NCI-H146 (cell line): Measurements from ENCODE around the gene FOXN3.
A peak's percentile ranks its signal among the peaks of the same experiment; 100 is the strongest.

ENCODE experiments used
- DNase-seq: peaks from one replicate; lab custom pipeline; 2025; lab: John Stamatoyannopoulos, UW

FOXN3 gene

DNA sequence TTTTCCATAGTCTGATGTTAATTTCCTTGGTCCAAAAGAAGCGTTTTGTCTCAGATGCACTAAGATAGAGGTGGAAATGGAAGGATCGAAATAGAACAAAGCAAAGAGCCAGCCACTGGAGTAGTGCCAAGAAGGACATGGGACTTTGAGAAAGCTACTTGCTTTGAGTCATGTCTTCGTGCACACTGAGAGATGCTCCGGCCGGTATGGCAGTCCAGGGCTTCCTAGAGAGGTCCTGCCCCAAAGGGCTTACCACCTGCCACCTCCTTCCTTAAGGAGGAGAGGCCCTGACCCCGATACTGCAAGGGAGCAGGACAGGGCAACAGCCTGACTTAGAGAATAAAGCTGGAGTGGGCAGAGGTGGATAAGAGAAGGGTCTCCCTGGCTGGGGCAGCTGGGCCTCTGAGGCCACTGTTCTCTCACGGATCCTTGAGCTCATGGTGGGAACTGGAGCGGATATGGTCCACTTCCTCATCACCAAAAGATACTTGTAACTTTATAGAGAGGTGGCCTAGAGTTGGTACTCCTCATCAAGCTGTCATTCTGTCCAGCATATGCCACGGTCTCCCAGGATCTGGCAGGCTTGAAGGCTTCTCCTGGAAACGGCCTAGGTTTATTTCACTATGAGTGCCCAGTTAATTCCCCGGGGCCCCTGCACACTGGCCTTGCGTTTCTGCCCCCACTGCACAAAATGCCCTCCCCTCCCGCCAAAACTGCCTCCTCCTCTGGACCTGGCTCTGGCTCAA, 57.4 kb downstream of the FOXN3 start:
- no peak for DNase-seq

DNA sequence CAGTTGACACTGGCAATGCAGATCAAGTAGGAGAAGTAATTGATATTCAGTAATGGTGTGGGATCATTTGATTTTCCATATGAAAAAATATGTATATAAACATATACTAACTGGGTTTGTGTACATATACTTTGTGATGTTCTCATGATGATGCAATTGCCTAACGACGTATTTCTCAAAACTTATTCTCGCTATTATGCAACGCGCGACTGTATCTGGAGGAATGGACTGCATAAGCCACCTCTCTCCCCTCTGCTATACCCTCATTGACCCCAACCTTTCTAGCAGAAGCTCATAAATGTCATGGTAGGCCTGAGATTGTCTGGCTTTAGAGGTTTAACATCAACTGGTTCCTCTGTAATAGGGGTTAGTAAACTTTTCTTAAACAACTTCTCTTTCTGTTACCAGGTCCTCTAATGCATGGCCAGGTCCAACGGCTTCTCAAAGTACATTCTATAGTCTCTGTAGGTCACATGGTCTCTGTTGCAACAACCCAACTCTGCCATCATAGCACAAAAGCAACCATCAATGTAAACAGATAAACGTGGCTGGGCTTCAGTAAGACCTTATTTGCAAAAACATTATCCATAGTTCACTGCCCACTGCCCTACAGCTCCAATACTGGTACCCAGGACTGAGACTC, 59.3 kb downstream of the FOXN3 start:
- no peak for DNase-seq

DNA sequence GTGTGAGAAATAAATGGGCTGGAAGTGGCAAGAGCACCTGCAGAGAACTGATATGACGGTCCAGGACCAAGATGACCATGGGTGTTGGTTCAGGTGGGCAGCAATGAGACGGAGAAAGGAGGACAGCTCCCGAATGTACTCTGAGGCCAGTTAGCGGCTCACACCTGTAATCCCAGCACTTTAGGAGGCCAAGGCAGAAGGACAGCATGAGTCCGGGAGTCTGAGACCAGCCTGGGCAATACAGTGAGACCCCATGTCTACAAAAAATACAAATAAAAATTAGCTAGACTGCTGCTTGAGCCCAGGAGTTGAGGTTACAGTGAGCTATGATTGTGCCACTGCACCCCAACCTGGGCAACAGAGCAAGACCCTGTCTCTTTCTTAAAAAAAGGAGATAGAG, 60.1 kb downstream of the FOXN3 start:
- DNase-seq = no peak

DNA sequence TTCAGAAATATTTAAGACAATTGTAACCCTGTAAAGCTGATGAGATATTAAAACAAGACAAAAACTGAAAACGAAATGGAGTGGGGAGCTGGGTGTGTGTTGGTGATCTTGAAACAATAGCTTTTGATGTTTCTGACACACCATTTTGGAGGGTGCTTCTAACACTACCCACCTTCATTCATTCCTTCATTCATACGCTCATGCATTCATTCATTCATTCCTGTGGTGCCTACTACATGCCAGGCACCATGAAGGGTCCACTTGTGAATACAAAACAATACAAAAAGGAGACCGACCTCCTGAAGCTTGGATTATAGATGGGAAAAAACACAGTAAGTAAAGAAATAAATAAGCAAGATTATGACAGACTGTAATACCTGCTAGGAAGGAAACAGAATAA, 60.5 kb downstream of the FOXN3 start:
- DNase-seq = no peak

DNA sequence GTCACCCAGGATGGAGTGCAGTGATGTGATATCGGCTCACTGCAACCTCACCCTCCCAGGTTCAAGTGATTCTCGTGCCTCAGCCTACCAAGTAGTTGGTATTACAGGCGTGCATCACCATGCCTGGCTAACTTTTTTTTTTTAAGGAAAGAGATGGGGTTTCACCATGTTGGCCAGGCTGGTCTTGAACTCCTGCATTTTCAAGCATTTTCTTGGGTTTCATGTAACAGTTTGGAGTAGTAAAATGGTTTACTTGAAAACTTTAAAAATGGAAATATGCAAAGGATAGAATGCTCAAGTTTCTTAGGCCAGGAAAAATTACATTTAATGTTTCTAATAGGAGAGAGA, 63.3 kb downstream of the FOXN3 start:
- DNase-seq = no peak

DNA sequence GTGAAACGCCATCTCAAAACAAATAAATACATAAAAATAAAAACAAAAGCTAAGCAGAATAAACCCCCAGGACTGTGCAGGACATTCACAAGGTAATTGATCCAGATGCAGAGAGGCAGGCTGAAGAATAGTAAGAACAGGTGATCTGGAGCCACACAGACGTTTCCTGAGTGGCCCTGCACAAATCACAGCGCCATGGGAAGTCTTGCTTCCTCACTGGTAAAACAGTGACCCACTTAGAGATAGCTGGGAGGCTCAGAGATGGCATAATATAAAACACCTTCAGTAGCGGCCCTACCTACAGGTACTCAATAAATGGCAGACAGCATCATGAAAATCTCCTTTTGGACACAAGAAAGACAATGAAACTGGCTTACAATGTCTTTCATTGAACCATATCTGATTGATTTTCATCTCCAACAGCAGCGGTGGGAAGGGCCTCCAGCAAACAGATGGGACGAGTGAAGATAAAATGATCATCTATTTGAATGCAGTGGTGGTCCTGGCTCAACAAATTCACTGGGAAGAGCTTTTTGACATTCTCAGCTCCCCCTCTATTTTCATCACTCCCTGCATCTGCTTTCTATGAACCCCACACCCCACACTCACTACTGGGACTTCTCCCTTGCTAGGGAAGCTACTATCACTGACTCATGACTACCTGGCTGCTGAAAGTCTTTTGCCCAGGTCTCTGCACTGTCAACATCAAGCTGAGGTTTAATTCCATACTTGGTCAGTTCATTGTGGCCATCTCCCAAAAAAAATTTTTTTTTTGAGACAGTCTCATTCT, 63.9 kb downstream of the FOXN3 start:
- no peak for DNase-seq

DNA sequence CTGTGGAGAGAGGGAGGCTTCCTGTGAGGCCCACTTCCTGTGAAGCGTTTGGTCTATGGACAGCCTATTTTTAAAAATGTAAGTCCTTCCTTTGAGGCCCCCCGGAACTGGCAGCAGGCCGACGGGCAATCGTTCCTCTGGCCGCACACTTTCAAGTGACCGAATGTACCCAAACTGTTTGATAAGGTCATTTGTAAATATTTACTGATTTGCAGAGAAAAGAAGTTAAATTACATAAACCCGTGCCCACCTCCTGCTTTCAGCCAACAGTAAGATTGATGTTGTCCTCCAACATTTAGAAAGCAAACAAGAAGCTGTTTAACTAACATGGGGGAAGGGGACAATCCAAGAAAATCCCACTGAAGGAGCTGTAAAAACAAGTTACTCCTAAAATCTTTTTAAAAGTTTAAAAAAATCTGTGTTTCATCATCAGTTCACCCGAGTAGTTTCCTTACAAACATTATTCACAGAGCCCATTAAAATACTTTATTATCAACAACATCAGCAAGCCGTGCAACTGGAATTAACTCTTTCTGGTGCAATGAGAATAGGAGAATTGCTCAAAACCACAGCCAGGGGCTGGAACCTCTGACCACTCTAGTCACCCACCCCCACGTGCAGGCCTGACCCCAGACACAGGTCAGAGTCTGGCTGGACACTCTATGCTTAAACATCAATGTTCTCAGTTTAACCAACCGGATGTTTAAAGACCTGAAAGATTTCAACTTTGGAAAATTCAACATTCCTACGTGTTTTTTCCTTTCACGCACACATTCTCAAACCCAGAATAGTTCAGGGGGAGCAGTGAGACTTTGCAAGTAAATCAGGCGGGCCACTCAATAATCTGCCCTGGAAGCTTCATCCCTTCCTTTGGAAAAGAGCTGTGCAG, 65.3 kb downstream of the FOXN3 start:
- peak; percentile 52 for DNase-seq

DNA sequence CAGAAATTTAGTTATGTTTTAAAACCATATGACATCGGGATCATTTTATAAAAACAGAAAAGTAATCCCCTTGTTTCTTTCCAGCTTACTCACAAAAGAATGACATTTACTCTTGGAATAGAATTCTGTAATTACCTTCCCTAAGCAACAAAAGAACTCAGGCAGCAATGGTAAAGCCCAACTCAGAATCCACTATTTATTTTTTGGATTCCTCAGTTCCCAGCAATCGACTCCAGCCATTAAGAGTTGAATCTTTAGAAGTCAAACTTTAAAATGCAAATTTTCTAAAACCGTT, 65.9 kb downstream of the FOXN3 start:
- no peak for DNase-seq

DNA sequence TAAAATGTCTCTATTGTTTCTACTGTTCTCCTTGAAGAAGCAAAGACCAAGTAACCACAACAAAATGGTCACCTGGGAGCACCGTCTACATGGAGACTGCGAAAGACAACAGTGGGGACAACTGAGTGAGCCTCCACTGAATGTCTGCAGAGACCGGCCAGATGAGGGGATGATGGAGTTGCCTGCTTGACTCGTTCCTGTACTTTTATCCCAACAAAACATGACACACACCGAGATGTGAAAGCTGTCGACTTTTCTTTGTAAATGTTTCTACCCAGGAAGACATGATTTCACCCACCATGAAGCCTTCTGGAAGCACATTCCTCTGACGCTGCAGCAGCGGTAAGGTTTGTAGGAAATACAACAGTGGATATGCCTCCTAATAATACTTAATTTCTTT, 66.9 kb downstream of the FOXN3 start:
- no peak for DNase-seq

DNA sequence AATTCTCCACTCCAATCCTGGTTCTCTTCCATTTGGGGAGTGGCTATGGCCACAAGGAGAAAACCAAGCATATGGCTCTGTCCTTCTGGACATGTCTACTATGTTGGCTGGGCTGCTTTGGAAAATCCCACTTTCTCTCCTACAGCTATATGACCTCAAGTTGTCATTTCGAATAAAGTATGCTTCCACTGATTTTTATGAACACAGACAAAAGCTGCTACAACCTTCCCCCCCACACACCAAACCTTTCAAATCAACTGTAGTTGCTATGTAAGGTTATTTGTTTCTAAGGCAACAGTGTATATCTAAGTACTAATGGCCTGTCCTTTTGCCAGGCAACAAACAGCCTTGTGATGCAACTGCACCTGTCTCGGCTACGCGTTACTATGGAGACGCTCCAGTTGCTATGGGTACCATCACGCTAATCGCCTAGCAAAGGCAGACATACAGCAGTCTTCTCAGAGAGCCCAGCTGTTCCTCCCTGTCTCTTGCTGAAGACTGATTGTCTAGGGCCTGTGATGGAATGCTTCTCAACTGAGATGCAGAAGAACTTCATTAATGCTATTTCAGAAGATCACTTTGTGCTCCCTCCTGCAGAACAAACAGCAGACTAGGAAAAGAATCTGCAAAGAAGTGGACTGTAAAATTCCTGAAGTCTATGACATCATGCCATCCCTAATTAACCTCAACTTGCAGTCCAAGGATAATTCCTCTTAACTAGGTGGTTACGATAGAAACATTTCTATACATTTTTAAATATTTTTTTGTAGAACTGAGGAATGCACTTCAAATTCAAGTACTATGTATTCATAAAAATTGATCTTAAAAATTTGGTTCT, 67.6 kb downstream of the FOXN3 start:
- peak; percentile 93 for DNase-seq

DNA sequence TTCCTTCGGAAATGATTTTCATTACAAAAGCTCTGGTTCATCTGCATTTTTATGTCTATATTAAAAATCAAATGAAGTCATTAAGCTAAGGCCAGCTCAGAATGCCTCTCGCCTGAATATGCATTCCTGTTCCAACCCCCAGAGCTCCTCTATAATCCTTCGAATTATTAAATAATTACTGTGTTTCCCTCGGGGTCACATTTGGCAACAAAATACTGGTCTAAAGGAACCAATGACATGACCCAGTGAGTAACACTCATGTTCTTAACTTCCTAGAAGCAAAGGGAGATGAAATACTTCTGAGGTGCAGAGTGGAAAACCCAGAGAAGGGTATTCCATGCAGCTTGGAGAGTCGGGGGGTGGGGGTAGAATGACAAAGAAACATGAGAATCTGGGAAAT, 68.3 kb downstream of the FOXN3 start:
- no peak for DNase-seq

DNA sequence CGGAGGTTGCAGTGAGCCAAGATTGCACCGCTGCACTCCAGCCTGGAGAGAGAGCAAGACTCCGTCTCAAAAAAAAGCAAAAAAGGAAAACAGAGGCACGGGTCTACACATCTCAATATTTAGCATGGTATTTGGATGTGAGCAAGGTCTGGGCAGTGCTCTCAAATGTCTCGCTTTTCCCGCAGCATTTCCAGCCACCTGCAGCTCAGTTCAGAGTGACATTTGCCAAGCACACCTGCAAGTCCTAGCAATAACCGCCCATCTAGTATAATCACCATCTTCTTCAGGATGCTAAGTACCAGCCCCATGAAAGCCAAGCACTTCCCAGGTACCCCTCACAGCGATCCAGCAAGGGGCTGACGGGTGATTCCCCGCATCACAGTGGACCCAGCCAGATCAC, 69.1 kb downstream of the FOXN3 start:
- DNase-seq = no peak

DNA sequence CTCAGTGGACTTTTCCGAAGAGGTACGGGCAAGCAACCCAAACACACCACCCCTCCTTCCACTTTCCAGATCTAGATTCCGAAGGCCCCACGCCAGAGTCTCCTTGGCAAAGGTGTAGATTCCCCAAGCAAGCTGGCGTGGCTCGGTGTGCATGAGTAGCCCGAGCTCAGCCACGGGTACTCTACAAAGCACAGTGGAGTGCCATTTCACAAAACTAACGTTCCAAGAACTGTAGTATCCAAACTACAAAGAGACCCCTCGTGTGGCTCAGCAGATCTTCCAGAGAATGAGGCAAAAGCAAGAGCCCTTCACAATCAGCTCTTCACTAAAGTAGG, 72.1 kb downstream of the FOXN3 start:
- DNase-seq = no peak

DNA sequence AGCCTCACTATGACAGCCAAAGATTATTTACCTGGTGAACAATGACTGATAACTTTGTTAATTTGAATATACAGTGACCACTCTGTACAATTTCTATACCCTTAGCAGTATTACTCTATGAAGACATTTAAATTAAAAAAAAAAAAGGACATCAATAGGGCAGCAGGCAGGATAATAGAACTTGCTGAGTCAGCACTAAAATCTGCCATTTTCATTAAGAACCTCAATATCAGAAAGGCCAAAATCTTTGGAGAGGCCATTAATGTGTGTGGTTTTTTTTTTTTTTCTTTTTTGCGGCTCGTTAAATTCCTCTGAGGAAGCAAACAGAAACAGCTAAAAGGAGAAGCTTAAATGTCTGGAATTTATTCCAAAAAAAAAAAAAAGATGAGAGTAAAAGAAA, 73.7 kb downstream of the FOXN3 start:
- DNase-seq = no peak

DNA sequence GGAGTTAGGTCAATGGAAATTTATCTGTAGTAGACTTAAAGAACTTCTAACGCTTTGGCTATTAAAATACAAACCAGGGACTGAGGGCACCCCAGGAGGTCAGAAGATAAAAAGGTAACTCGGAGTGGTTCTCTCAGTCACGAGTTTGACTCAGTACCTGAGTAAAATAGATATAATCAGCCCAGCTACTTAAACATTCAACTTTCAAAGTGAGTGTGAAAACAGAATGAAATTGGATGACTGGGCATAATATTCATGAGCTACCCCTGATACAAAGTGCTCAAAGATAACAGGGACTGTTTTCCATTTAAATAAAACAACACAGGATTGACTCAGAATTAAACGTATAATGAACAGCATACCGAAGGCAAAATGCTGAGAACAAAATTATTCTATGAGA, 75.0 kb downstream of the FOXN3 start:
- DNase-seq = no peak

DNA sequence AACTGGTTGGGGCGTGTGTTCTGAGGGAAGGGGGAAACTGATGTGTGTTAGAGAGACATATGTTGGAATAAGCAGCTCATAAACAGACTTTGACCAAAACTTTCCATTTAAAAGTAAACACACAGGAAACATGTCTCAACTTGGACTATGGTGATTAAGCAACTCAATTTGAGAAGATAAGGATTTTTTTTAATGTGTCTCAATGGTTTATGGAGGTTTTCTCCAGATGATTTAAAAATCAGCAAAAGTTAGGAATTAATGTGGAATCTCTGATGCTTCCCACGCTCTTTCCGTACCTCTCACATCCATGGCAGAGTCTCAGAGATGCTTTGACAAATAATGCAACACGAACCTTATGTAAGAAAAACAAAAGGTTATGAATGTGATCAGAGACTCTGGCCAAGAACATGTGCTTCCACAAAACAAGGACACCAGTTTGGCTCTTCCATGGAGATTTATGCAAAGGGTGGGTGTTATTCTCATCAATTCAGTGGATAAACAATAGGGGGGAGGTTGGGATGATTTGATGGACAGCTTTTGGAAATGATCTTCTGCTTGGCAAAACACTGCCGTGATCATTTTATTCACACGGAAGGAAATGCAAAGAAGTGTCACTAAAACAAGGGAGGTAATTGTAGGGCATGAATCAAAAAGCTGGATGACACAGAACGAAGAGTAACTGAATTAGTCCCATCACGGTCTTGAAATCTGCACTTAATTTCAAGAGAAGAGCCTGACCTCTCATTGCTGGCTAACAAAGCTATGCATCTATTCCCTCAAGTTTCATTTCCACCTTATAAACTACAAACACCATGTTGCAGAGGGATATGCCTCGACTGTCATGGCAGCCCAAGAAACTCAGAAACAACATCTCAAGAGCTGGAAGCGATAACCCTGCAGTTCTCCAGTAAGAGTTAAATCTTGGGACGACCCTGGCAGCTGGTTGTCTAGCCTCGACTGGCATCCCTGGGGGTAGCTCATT, 76.5 kb downstream of the FOXN3 start:
- DNase-seq = no peak

DNA sequence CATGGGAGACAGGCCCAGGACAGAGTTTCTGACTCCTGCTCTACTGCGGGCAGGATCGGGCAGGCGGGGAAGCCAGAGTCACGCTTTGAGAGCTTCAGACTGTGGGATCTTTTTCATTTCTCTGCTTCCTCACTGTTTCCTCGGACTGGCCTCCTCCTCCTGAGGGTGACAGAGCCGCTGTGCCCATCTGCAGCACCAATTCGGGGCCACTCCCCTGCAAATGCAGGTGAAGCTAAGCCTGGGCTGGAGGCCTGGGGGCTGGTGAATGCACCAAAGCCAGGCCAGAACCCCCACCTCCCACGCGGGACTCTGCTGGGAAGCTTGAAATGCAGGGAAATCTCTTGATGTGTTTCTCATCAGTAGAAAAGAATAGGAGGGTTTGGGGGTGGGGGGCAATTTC, 77.5 kb downstream of the FOXN3 start:
- no peak for DNase-seq

DNA sequence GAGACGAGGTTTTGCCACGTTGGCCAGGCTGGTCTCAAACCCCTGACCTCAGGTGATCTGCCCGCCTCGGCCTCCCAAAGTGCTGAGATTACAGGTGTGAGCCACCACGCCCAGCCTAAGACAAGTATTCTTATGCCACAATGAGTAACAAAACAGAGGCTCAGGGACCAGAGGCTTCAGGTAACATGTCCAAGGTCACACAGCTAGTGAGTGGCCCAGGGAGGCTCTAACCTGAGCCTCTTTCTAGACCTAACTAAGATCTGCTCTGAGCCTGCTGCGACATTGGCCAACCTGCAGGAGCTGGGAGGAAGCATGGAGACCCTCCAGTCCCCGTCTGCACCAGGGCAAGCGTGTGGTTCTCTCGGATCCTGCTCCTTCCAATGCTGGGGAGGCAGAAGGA, 77.9 kb downstream of the FOXN3 start:
- DNase-seq = no peak

DNA sequence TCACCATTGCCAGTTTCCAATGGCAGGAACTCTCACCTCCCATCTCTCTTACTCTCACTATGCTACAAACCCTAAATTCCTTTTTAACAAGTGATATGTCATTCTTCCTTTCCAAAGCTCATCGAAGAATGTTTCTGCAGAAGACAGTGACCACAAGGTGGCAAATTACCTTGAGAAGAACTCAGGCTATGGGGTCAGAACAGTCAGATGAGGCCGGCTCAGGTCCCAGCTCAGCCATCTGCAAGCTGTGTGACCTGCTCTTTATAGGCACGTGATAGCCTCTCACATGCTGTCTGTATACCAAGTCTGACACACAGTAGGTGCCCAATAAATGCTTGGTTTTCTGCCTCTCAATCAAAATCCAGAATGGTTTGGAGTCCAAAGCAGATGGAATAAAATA, 80.7 kb downstream of the FOXN3 start:
- peak; percentile 3 for DNase-seq

DNA sequence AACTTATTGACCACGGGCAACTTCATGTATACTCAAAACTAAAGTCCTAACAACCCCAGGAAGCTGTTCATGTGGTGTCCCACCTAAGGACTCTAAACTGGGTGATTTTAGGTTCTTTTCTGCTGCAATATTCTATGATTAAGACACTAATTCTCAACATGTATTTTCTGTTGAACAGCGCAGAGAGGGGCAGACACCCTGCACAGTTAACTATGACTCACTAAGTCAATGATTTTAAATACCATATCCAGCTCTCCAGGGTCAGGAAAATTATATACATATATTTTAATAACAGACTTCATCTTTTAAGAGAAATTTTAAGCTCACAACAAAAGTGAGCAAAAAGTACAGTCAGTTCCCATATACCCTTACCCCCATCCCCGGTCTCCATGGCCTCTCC, 85.0 kb downstream of the FOXN3 start:
- no peak for DNase-seq

DNA sequence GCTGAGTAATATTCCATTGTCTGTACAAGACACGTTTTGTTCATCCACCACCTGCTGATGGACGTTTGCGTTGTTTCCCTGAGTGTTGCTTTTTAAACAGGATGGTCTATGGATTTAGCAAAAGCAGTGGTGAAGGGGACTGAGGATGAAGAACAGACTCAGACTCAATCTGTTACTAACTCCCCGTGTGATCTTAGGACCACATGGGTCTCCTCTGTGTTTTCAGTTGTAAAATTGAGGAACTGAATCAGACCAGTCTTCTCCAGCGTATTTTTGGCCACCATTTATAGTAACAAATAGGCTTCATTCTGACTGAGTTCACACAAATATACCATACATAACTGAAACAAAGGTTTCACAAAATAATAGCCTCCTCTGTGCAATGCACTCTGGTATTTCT, 85.6 kb downstream of the FOXN3 start:
- DNase-seq = no peak
